ENCODE measurements around the gene EVX1. TPM values are rescaled to one million over a fixed set of nuclear protein-coding genes. Genes with fewer than 3 reads are reported as not detected.

EVX1 gene
- total RNA-seq, 1 experiment from 2014 or later: 0.10 TPM

- no TSS peak for BruUV-seq (replicated peaks)
- no peak overlapping the region for H3K27ac ChIP-seq (ENCODE audit: low read length)
- no peaks in the 10 kb centered on the region for H3K36me3 ChIP-seq (ENCODE audit: control insufficient read depth, insufficient read depth, low read length)
- intact Hi-C loops (cut with micrococcal nuclease; ENCODE audit: unreplicated experiment) (no loop called here), in situ Hi-C loops (cut with HindIII; ENCODE audit: low pct_unique_long_range_greater_than_20kb, low sequenced_read_pairs) (no loop called here)
- H3K4me1 ChIP-seq (ENCODE audit: control insufficient read depth, insufficient read depth, low read length): peaks cover 6% of the 10 kb centered on the region
- ATAC-seq: peak; percentile 62
- H3K27me3 ChIP-seq (ENCODE audit: control insufficient read depth, insufficient read depth, low read length): no peaks in the 10 kb centered on the region; the same call in 1 of the 2 replicates
- H3K9me3 ChIP-seq (ENCODE audit: control insufficient read depth, insufficient read depth, low read depth, low read length): no peaks in the 10 kb centered on the region
- DNase-seq (ENCODE audit: low read depth, low spot score): no peak
- H3K4me3 ChIP-seq (ENCODE audit: low read depth in 2 of 2, low read length in 2 of 2): peak overlapping the region in 1 of 2 experiments; percentile 65; a peak in 1 of 4 replicates
- TF ChIP-seq POLR2AphosphoS5 (IDR thresholded peaks at IDR 0.05; ENCODE audit: low read depth, low read length) (no peak), REST (IDR thresholded peaks at IDR 0.05; ENCODE audit: insufficient read depth in 1 of 2, low read depth in 2 of 2, low read length in 1 of 2) (no peak), TCF7L2 (IDR thresholded peaks at IDR 0.05; ENCODE audit: low read depth, low read length) (no peak)
- ChIA-PET POLR2A (no interaction called here), CTCF (interaction anchor here (0.6 to 1.3 kb wide), 4 partner anchors 11 to 502 kb away, joined by 3 to 7 read pairs (median 4); no protein-coding TSS in a partner anchor)
Measured at GRCh38 chr7:27209933-27210440, 32.6 kb upstream of the EVX1 start.

DNA sequence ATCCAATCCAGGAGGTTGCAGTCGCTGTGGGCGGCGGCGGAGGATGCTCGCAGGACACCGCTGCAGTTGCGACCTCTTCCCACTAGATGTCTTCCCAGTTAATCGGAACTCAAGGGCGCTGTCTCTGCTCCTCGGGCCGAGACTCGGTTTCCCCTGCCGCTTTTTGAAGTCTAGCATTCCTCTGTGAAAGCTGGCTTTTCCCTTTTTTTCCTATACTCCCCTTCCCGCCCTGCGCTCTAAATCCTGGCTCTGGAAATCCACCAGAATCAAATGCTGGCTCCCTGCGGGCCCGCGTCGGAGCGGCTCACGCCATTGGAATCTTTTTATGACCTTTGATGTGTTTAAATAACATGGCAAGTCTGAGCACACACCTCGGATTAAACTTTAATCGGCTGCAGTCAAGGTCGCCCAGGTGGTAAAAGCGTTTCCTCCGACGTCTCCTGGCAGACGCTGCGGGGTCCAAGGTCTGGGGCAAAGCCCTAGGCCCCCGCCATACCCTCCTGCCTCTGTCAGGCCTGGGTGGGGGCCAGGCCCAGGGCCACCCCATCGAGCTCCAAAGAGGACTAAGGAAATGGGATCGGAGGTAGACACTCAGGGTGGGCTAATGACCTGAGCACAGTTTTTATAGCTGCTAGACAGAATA lies 32.0 kb upstream of the EVX1 start:
- no peaks in the 10 kb centered on the region for H3K36me3 ChIP-seq (ENCODE audit: control insufficient read depth, insufficient read depth, low read length)
- H3K27me3 ChIP-seq (ENCODE audit: control insufficient read depth, insufficient read depth, low read length): no peaks in the 10 kb centered on the region; the same call in 1 of the 2 replicates
- no peaks in the 10 kb centered on the region for H3K9me3 ChIP-seq (ENCODE audit: control insufficient read depth, insufficient read depth, low read depth, low read length)
- ATAC-seq (peak; percentile 92), DNase-seq (ENCODE audit: low read depth, low spot score) (no peak)
- no peak for TF ChIP-seq POLR2AphosphoS5 (IDR thresholded peaks at IDR 0.05; ENCODE audit: low read depth, low read length)
- TF ChIP-seq, protein P1, sequence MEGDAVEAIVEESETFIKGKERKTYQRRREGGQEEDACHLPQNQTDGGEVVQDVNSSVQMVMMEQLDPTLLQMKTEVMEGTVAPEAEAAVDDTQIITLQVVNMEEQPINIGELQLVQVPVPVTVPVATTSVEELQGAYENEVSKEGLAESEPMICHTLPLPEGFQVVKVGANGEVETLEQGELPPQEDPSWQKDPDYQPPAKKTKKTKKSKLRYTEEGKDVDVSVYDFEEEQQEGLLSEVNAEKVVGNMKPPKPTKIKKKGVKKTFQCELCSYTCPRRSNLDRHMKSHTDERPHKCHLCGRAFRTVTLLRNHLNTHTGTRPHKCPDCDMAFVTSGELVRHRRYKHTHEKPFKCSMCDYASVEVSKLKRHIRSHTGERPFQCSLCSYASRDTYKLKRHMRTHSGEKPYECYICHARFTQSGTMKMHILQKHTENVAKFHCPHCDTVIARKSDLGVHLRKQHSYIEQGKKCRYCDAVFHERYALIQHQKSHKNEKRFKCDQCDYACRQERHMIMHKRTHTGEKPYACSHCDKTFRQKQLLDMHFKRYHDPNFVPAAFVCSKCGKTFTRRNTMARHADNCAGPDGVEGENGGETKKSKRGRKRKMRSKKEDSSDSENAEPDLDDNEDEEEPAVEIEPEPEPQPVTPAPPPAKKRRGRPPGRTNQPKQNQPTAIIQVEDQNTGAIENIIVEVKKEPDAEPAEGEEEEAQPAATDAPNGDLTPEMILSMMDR (IDR thresholded peaks at IDR 0.05): peak; percentile 96
- no peak for TF ChIP-seq TCF7L2 (IDR thresholded peaks at IDR 0.05; ENCODE audit: low read depth, low read length)
- in situ Hi-C loops (cut with HindIII; ENCODE audit: low pct_unique_long_range_greater_than_20kb, low sequenced_read_pairs): no loop called here
- intact Hi-C loops (cut with micrococcal nuclease; ENCODE audit: unreplicated experiment): no loop called here
- H3K4me1 ChIP-seq (ENCODE audit: control insufficient read depth, insufficient read depth, low read length): peaks cover 6% of the 10 kb centered on the region
- no TSS peak for BruUV-seq (replicated peaks)
- ChIA-PET POLR2A (interaction anchor here (0.6 kb wide), 1 partner anchor 310 kb away, joined by 17 read pairs; no protein-coding TSS in a partner anchor), CTCF (interaction anchor here (0.7 to 1.3 kb wide), 2 partner anchors 14 to 372 kb away, joined by 3 to 5 read pairs; no protein-coding TSS in a partner anchor)
- H3K27ac ChIP-seq (ENCODE audit: low read length): peak overlapping the region; percentile 46
- H3K4me3 ChIP-seq (ENCODE audit: low read depth in 2 of 2, low read length in 2 of 2): peak overlapping the region; percentile 37 to 65

- no peak for ATAC-seq
- intact Hi-C loops (cut with micrococcal nuclease; ENCODE audit: unreplicated experiment): no loop called here
- POLR2A ChIA-PET: interaction anchor here (0.6 kb wide), 1 partner anchor 309 kb away, joined by 17 read pairs; no protein-coding TSS in a partner anchor
Measured at GRCh38 chr7:27211084-27211446, 31.5 kb upstream of the EVX1 start.

More at GRCh38 chr7:27211084-27211446, 31.5 kb upstream of the EVX1 start:
- in situ Hi-C loops (cut with HindIII; ENCODE audit: low pct_unique_long_range_greater_than_20kb, low sequenced_read_pairs): no loop called here
- no peaks in the 10 kb centered on the region for H3K9me3 ChIP-seq (ENCODE audit: control insufficient read depth, insufficient read depth, low read depth, low read length)
- TF ChIP-seq TCF7L2 (IDR thresholded peaks at IDR 0.05; ENCODE audit: low read depth, low read length) (no peak), POLR2AphosphoS5 (IDR thresholded peaks at IDR 0.05; ENCODE audit: low read depth, low read length) (no peak), SIN3A (IDR thresholded peaks at IDR 0.05; ENCODE audit: borderline replicate concordance, insufficient read depth, low read depth, low read length) (no peak), REST (IDR thresholded peaks at IDR 0.05; ENCODE audit: insufficient read depth in 1 of 2, low read depth in 2 of 2, low read length in 1 of 2) (no peak)
- TF ChIP-seq, protein P1 (IDR thresholded peaks at IDR 0.05): no peak
- H3K27ac ChIP-seq (ENCODE audit: low read length): no peak overlapping the region; the same call in 1 of the 2 replicates
- H3K27me3 ChIP-seq (ENCODE audit: control insufficient read depth, insufficient read depth, low read length): no peaks in the 10 kb centered on the region; the same call in 1 of the 2 replicates
- H3K4me1 ChIP-seq (ENCODE audit: control insufficient read depth, insufficient read depth, low read length): peaks cover 6% of the 10 kb centered on the region
- CTCF ChIA-PET: interaction anchor here (1.3 kb wide), 1 partner anchor 15 kb away, joined by 3 read pairs; no protein-coding TSS in a partner anchor
- no peak overlapping the region for H3K4me3 ChIP-seq (ENCODE audit: low read depth in 2 of 2, low read length in 2 of 2)
- no peak for DNase-seq (ENCODE audit: low read depth, low spot score)
- H3K36me3 ChIP-seq (ENCODE audit: control insufficient read depth, insufficient read depth, low read length): no peaks in the 10 kb centered on the region
- no TSS peak for BruUV-seq (replicated peaks)

Data from Panc1 (cell line).